DND-41 (cell line): ENCODE measurements around the gene TNS3.

Source experiments
- ATAC-seq: fragments of 200-7000 bp; cut with Tn5 transposase; 3 replicates; pipeline ENCODE4 v1.9.1; 2021; ENCODE audit warnings: low read depth; ENCODE audit not compliant: insufficient read depth
- DNase-seq: peaks from one replicate; pipeline ENCODE4 v3.0.0-alpha.2; 2020
- H2AFZ ChIP-seq: 2 replicates; pipeline ENCODE4 v1.6.0; 2012; ENCODE audit warnings: low read depth, low read length
- H3K27ac ChIP-seq: 2 replicates; pipeline ENCODE4 v1.5.1; 2012; ENCODE audit warnings: low read length, inconsistent platforms
- H3K27me3 ChIP-seq: fragments of 200-600 bp; sonication (generic); 2 replicates; pipeline ENCODE4 v1.6.0; 2012; ENCODE audit warnings: low read length, mild to moderate bottlenecking, inconsistent platforms; ENCODE audit not compliant: insufficient read depth, poor library complexity
- H3K36me3 ChIP-seq: 2 replicates; pipeline ENCODE4 v1.5.1; 2012; ENCODE audit warnings: low read length, inconsistent platforms; ENCODE audit not compliant: insufficient read depth
- H3K4me1 ChIP-seq: 2 replicates; pipeline ENCODE4 v1.5.1; 2012; ENCODE audit warnings: mild to moderate bottlenecking, low read length; ENCODE audit not compliant: insufficient read depth
- H3K4me2 ChIP-seq: 2 replicates; pipeline ENCODE4 v1.6.0; 2012; ENCODE audit warnings: mild to moderate bottlenecking, moderate library complexity, low read length, inconsistent platforms; ENCODE audit not compliant: insufficient read depth
- H3K4me3 ChIP-seq, 2 experiments: fragments of 200-600 bp in 1 of 2; shearing (Covaris generic) in 1 of 2; 2 replicates each; pipeline ENCODE4 v1.5.1; 2012 to 2016; ENCODE audit warnings: inconsistent platforms in 2 of 2, low read length in 2 of 2, mild to moderate bottlenecking in 2 of 2, low read depth in 1 of 2, moderate library complexity in 1 of 2
- H3K79me2 ChIP-seq: 2 replicates; pipeline ENCODE4 v1.6.0; 2012; ENCODE audit warnings: low read length, inconsistent platforms; ENCODE audit not compliant: insufficient read depth
- H3K9ac ChIP-seq: 2 replicates; pipeline ENCODE4 v1.6.0; 2012; ENCODE audit warnings: low read depth, mild to moderate bottlenecking, inconsistent platforms, low read length, moderate library complexity
- H3K9me3 ChIP-seq: 2 replicates; pipeline ENCODE4 v1.5.1; 2012; ENCODE audit warnings: low read length, moderate library complexity, mild to moderate bottlenecking, inconsistent platforms; ENCODE audit not compliant: insufficient read depth, severe bottlenecking
- H4K20me1 ChIP-seq: 2 replicates; pipeline ENCODE4 v1.6.0; 2012; ENCODE audit warnings: low read length; ENCODE audit not compliant: insufficient read depth
- CTCF ChIP-seq: IDR thresholded peaks from 2 replicates; pipeline ENCODE4 v1.5.1; 2012; ENCODE audit warnings: borderline replicate concordance, low read length, moderate library complexity, mild to moderate bottlenecking; ENCODE audit not compliant: poor library complexity, severe bottlenecking; ENCODE audit errors: extremely low read depth
- EZH2 ChIP-seq: IDR thresholded peaks from 3 replicates; pipeline ENCODE4 v1.6.1; 2012; ENCODE audit warnings: borderline replicate concordance, low read depth, mild to moderate bottlenecking, moderate library complexity, low read length, inconsistent platforms; ENCODE audit not compliant: severe bottlenecking

Gene TNS3

GRCh38 chr7:47447621-47448349 lies 134.1 kb downstream of the TNS3 start:
- Histone ChIP-seq H3K9ac (no peak overlapping the region), H3K4me1 (no peaks in the 10 kb centered on the region)

DNA sequence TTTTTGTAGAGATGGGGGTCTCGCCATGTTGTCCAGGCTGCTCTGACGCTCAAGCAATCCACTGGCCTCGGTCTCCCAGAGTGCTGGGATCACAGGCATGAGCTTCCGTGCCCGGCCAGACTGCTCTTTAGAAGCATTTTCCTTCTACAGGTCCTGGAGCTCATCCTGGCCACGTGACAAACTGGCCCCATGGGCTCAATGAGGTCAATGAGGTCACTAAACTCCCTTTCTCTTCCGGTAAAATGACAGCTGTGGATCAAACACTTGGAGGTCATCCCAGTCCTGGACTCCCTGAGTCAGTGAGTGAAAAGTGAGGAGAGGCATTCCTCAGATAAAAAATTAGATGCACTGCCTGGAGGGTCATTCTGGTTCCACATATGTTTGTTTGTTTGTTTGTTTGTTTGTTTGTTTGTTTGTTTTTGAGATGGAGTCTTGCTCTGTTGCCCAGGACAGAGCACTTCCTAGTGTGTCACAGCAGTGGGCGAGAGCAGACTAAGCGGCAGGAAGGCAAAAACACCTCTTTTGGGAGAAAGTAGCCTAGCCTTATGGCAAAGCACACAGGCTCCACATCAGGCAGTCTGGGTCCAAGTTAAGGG lies 134.9 kb downstream of the TNS3 start:
- no peaks in the 10 kb centered on the region for H4K20me1 ChIP-seq
- no peaks in the 10 kb centered on the region for H3K9me3 ChIP-seq
- TF ChIP-seq CTCF: no peak
- TF ChIP-seq EZH2: no peak
- no peak overlapping the region for H3K4me3 ChIP-seq
- no peak for ATAC-seq
- H3K27ac ChIP-seq: no peak overlapping the region
- no peak overlapping the region for H3K9ac ChIP-seq
- H3K4me2 ChIP-seq: no peak overlapping the region
- no peak for DNase-seq
- no peaks in the 10 kb centered on the region for H3K79me2 ChIP-seq
- no peak overlapping the region for H2AFZ ChIP-seq
- H3K4me1 ChIP-seq: no peaks in the 10 kb centered on the region
- H3K27me3 ChIP-seq: no peaks in the 10 kb centered on the region
- H3K36me3 ChIP-seq: no peaks in the 10 kb centered on the region

More at GRCh38 chr7:47447621-47448349, 134.1 kb downstream of the TNS3 start:
- no peaks in the 10 kb centered on the region for H4K20me1 ChIP-seq
- ATAC-seq: no peak
- no peaks in the 10 kb centered on the region for H3K79me2 ChIP-seq
- no peak overlapping the region for H2AFZ ChIP-seq
- H3K4me3 ChIP-seq: no peak overlapping the region
- H3K27ac ChIP-seq: no peak overlapping the region
- TF ChIP-seq EZH2: no peak
- no peak for TF ChIP-seq CTCF
- no peak for DNase-seq
- H3K4me2 ChIP-seq: no peak overlapping the region
- H3K9me3 ChIP-seq: no peaks in the 10 kb centered on the region
- H3K36me3 ChIP-seq: no peaks in the 10 kb centered on the region
- H3K27me3 ChIP-seq: no peaks in the 10 kb centered on the region

DNA sequence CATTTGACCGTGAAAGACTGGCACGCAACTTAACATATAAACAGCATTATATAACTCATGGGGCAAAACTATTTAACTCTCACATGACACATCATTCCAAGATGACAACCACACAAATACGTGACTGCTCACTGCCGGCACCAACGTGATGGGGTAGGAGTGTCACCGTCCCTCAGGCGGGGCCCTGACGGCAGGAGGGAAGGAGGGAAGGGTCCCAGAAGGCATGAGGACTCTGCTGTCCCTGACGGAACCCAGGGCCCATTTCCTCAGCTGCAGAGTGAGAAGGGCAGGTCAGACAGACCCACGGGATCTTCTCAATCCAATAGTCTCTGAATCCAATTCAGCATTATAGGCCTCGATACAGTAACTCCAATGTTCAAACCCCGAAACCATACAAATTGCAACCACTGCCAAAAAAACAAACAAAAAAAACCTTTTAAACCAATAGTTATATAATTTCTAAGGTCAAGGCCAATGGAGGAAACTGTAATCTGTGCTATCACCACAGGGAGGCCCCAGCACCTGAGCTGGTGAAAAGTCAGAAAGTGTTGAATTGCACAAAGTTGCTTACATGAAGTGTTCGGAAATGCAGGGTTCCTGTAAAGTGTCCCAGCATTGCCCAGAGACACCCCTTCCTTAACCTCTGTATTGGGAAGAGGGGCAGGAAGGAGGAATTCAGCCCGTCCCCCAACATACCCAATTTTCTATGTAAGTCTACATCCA lies 137.4 kb downstream of the TNS3 start:
- ATAC-seq: no peak
- H3K9ac ChIP-seq: no peak overlapping the region
- DNase-seq: no peak

More for the DNA sequence above, 137.4 kb downstream of the TNS3 start:
- Histone ChIP-seq H3K27me3 (no peaks in the 10 kb centered on the region), H2AFZ (no peak overlapping the region), H3K27ac (no peak overlapping the region), H3K36me3 (no peaks in the 10 kb centered on the region), H3K4me3 (no peak overlapping the region), H3K79me2 (no peaks in the 10 kb centered on the region), H3K9me3 (no peaks in the 10 kb centered on the region), H3K4me1 (no peaks in the 10 kb centered on the region), H4K20me1 (no peaks in the 10 kb centered on the region), H3K4me2 (no peak overlapping the region)
- TF ChIP-seq CTCF (no peak), EZH2 (no peak)
